HepG2 (cell line): ENCODE data around the gene PVALB. TPM values are rescaled to one million over a fixed set of nuclear protein-coding genes. Genes with fewer than 3 reads are reported as not detected.

Experiments used
- AGO1 ChIP-seq: fragments of 200-400 bp; formaldehyde crosslinking; IDR thresholded peaks from 2 replicates; pipeline ENCODE4 v1.6.1; 2017; ENCODE audit warnings: mild to moderate bottlenecking, low read depth, low read length, moderate library complexity; ENCODE audit not compliant: poor library complexity, severe bottlenecking
- ATRX ChIP-seq: sonication (generic); formaldehyde crosslinking; IDR thresholded peaks from 2 replicates; pipeline ENCODE4 v1.4.0; 2020; ENCODE audit warnings: missing genetic modification reagents, borderline replicate concordance
- CHCHD3 ChIP-seq: sonication (generic); formaldehyde crosslinking; IDR thresholded peaks from 2 replicates; pipeline ENCODE4 v1.8.0; 2022; ENCODE audit warnings: mild to moderate bottlenecking, missing genetic modification reagents, moderate library complexity
- DMAP1 ChIP-seq: IDR thresholded peaks from 2 replicates; pipeline ENCODE4 v1.6.1; 2016
- GTF2F1 ChIP-seq: fragments of 150-350 bp; IDR thresholded peaks from 2 replicates; pipeline ENCODE4 v1.6.1; 2014; ENCODE audit warnings: low read length
- HNRNPUL1 ChIP-seq: fragments of 200-400 bp; formaldehyde crosslinking; IDR thresholded peaks from 2 replicates; pipeline ENCODE4 v1.6.1; 2017; ENCODE audit warnings: low read depth, mild to moderate bottlenecking, low read length, moderate library complexity
- KDM2A ChIP-seq: sonication (generic); formaldehyde crosslinking; IDR thresholded peaks from 2 replicates; pipeline ENCODE4 v1.4.0; 2020; ENCODE audit warnings: low read depth, missing genetic modification reagents, borderline replicate concordance
- KLF11 ChIP-seq: IDR thresholded peaks from 2 replicates; pipeline ENCODE4 v1.6.1; 2016; ENCODE audit warnings: missing compliant biosample characterization
- LCORL ChIP-seq, 2 experiments: fragments of 450-650 bp in 1 of 2; sonication (generic) in 1 of 2; formaldehyde crosslinking in 1 of 2; IDR thresholded peaks; 2 replicates each; pipeline versions ENCODE4 v1.5.0 to v1.6.1; 2017 to 2020; ENCODE audit warnings: antibody characterized with exemption in 1 of 2, missing genetic modification reagents in 1 of 2
- MAFF ChIP-seq: IDR thresholded peaks from 2 replicates; pipeline ENCODE4 v1.6.1; 2011; ENCODE audit warnings: low read depth, low read length, improper control_type of control experiment
- MED1 ChIP-seq: sonication (generic); formaldehyde crosslinking; IDR thresholded peaks from 2 replicates; pipeline ENCODE4 v1.4.0; 2020; ENCODE audit warnings: missing genetic modification reagents
- MIER2 ChIP-seq: IDR thresholded peaks from 2 replicates; pipeline ENCODE4 v1.6.1; 2016; ENCODE audit warnings: missing biosample characterization, missing genetic modification reagents
- NFE2 ChIP-seq: sonication (generic); formaldehyde crosslinking; IDR thresholded peaks from 2 replicates; pipeline ENCODE4 v1.4.0; 2020; ENCODE audit warnings: missing genetic modification reagents
- RAD21 ChIP-seq: fragments of 450-650 bp; formaldehyde crosslinking; IDR thresholded peaks from 2 replicates; pipeline ENCODE4 v1.5.0; 2020; ENCODE audit warnings: mild to moderate bottlenecking
- RARA ChIP-seq: IDR thresholded peaks from 2 replicates; pipeline ENCODE4 v1.6.1; 2016; ENCODE audit warnings: missing genetic modification reagents, missing compliant biosample characterization
- SRSF4 ChIP-seq: fragments of 200-400 bp; formaldehyde crosslinking; IDR thresholded peaks from one replicate; pipeline ENCODE4 v1.6.1; 2018; ENCODE audit warnings: mild to moderate bottlenecking, low read depth, low read length, moderate library complexity; ENCODE audit not compliant: poor library complexity, severe bottlenecking
- STAG1 ChIP-seq: sonication (generic); formaldehyde crosslinking; IDR thresholded peaks from 2 replicates; pipeline ENCODE4 v1.4.0; 2020; ENCODE audit warnings: missing genetic modification reagents
- TBX2 ChIP-seq: sonication (generic); formaldehyde crosslinking; IDR thresholded peaks from 2 replicates; pipeline ENCODE4 v1.5.0; 2020; ENCODE audit warnings: missing genetic modification reagents, mild to moderate bottlenecking, borderline replicate concordance
- TOE1 ChIP-seq: sonication (generic); formaldehyde crosslinking; IDR thresholded peaks from 2 replicates; pipeline ENCODE4 v1.4.0; 2020; ENCODE audit warnings: mild to moderate bottlenecking, missing genetic modification reagents
- ZNF136 ChIP-seq: sonication (generic); formaldehyde crosslinking; IDR thresholded peaks from 2 replicates; pipeline ENCODE4 v1.8.1; 2022; ENCODE audit warnings: low read depth, mild to moderate bottlenecking, moderate library complexity, missing genetic modification reagents
- ZNF570 ChIP-seq: sonication (generic); formaldehyde crosslinking; IDR thresholded peaks from 2 replicates; pipeline ENCODE4 v1.4.0; 2020; ENCODE audit warnings: mild to moderate bottlenecking, missing genetic modification reagents, borderline replicate concordance
- ZNF670 ChIP-seq: sonication (generic); formaldehyde crosslinking; IDR thresholded peaks from 2 replicates; pipeline ENCODE4 v1.8.0; 2022; ENCODE audit warnings: mild to moderate bottlenecking, missing genetic modification reagents, borderline replicate concordance
- ZNF672 ChIP-seq: sonication (generic); formaldehyde crosslinking; IDR thresholded peaks from 2 replicates; pipeline ENCODE4 v1.8.1; 2022; ENCODE audit warnings: missing genetic modification reagents
- ZNF713 ChIP-seq: sonication (generic); formaldehyde crosslinking; IDR thresholded peaks from 2 replicates; pipeline ENCODE4 v1.4.0; 2020; ENCODE audit warnings: mild to moderate bottlenecking, missing genetic modification reagents
- ZNF720 ChIP-seq: sonication (generic); formaldehyde crosslinking; IDR thresholded peaks from 2 replicates; pipeline ENCODE4 v1.4.0; 2020; ENCODE audit warnings: missing genetic modification reagents
- polyA plus RNA-seq, 8 experiments: library from polyadenylated mRNA; depleted of rRNA in 3 of 8; stranded (reverse) in 7 of 8; unstranded in 1 of 8; fragments of >200 nt; fragmentation: Illumina TruSeq in 4 of 8; extraction: Trizol in 4 of 8; gene quantifications; 2 replicates each; pipeline versions ENCODE4 v1.2.1 to v1.2.3, GENCODE V29; 2011 to 2016; ENCODE audit warnings: low read depth in 4 of 8, missing spikeins in 1 of 8, mixed read lengths in 1 of 8; ENCODE audit not compliant: insufficient read depth in 1 of 8
- total RNA-seq, 5 experiments: library from RNA; depleted of rRNA; stranded (reverse); fragments of >200 nt; fragmentation: Illumina TruSeq; extraction: Trizol; gene quantifications; 2 replicates each; pipeline ENCODE4 v1.2.3, GENCODE V29; 2016; ENCODE audit warnings: low read depth in 1 of 5
- TF ChIP-seq, protein P1 (sequence below): sonication (generic); formaldehyde crosslinking; IDR thresholded peaks from 2 replicates; pipeline ENCODE4 v1.4.0; 2020; ENCODE audit warnings: missing genetic modification reagents
- TF ChIP-seq, protein P2 (sequence below): sonication (generic); formaldehyde crosslinking; IDR thresholded peaks from 2 replicates; pipeline ENCODE4 v1.5.0; 2020; ENCODE audit warnings: missing genetic modification reagents, mild to moderate bottlenecking, borderline replicate concordance
- TF ChIP-seq, protein P3 (sequence below): sonication (generic); IDR thresholded peaks from 2 replicates; pipeline ENCODE4 v1.6.1; 2016; ENCODE audit warnings: low read depth, borderline replicate concordance
- TF ChIP-seq, protein P4 (sequence below): sonication (generic); formaldehyde crosslinking; IDR thresholded peaks from 2 replicates; pipeline ENCODE4 v1.8.1; 2023; ENCODE audit warnings: missing genetic modification reagents, inconsistent platforms, borderline replicate concordance

Gene PVALB
- total and polyA plus RNA-seq, 2 of the 13 experiments (the other 11 are each of a cell fraction or from before 2014, with no cell fraction given): not detected

DNA sequence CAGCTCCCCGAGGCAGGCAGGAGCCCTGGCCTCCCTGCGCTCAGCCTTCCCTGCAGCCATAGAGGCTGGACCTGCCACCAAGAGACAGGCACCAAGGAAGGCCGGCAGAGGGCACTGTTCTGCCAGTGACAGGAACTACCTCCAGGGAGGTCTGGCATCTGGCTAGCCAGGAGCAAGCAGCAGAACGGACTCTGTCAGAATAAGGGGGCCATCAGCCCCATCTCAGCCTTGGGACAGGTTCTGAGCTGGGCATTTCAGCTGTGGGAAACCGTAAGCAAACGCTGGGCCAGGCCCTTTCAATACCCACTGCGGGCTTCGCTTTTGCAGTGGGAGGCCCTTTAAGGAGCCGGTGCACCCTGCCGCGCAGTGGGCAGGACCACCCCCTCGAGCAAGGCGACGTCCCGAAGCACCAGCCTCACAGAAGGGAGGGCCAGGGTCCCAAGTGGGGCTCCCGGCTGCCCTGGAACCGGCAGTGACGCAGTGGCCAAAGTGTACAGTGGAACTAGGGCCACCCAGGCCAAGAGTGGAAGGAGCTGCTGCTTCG, 59.1 kb downstream of the PVALB start (continued):
- TF ChIP-seq ZNF570 (CRISPR knock-in tag) (no peak), ZNF720 (CRISPR knock-in tag) (no peak), MED1 (CRISPR knock-in tag) (no peak), ZNF672 (CRISPR knock-in tag) (no peak), DMAP1 (no peak), SRSF4 (no peak), AGO1 (no peak), MAFF (no peak), NFE2 (CRISPR knock-in tag) (no peak), GTF2F1 (no peak), RAD21 (peak; percentile 38; the same call in 1 of the 2 replicates), ZNF136 (CRISPR knock-in tag) (no peak), KDM2A (peak; percentile 46; the same call in 1 of the 2 replicates), ZNF670 (CRISPR knock-in tag) (no peak), ATRX (no peak), TBX2 (CRISPR knock-in tag) (0 out of 2 replicates have a peak, but pooled peaks have one; percentile 3), TOE1 (no peak), KLF11 (CRISPR knock-in tag) (no peak), MIER2 (CRISPR knock-in tag) (no peak), RARA (CRISPR knock-in tag) (no peak), ZNF713 (CRISPR knock-in tag) (no peak), HNRNPUL1 (no peak), STAG1 (peak; percentile 57), CHCHD3 (CRISPR knock-in tag) (no peak), LCORL (IDR thresholded peaks at IDR 0.05) (no peak), LCORL (CRISPR knock-in tag; IDR thresholded peaks at IDR 0.05) (no peak)
- TF ChIP-seq, protein P1, sequence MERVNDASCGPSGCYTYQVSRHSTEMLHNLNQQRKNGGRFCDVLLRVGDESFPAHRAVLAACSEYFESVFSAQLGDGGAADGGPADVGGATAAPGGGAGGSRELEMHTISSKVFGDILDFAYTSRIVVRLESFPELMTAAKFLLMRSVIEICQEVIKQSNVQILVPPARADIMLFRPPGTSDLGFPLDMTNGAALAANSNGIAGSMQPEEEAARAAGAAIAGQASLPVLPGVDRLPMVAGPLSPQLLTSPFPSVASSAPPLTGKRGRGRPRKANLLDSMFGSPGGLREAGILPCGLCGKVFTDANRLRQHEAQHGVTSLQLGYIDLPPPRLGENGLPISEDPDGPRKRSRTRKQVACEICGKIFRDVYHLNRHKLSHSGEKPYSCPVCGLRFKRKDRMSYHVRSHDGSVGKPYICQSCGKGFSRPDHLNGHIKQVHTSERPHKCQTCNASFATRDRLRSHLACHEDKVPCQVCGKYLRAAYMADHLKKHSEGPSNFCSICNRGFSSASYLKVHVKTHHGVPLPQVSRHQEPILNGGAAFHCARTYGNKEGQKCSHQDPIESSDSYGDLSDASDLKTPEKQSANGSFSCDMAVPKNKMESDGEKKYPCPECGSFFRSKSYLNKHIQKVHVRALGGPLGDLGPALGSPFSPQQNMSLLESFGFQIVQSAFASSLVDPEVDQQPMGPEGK (CRISPR knock-in tag): no peak
- TF ChIP-seq, protein P2, sequence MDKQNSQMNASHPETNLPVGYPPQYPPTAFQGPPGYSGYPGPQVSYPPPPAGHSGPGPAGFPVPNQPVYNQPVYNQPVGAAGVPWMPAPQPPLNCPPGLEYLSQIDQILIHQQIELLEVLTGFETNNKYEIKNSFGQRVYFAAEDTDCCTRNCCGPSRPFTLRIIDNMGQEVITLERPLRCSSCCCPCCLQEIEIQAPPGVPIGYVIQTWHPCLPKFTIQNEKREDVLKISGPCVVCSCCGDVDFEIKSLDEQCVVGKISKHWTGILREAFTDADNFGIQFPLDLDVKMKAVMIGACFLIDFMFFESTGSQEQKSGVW (CRISPR knock-in tag): no peak
- TF ChIP-seq, protein P3, sequence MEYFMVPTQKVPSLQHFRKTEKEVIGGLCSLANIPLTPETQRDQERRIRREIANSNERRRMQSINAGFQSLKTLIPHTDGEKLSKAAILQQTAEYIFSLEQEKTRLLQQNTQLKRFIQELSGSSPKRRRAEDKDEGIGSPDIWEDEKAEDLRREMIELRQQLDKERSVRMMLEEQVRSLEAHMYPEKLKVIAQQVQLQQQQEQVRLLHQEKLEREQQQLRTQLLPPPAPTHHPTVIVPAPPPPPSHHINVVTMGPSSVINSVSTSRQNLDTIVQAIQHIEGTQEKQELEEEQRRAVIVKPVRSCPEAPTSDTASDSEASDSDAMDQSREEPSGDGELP: no peak
- TF ChIP-seq, protein P4, sequence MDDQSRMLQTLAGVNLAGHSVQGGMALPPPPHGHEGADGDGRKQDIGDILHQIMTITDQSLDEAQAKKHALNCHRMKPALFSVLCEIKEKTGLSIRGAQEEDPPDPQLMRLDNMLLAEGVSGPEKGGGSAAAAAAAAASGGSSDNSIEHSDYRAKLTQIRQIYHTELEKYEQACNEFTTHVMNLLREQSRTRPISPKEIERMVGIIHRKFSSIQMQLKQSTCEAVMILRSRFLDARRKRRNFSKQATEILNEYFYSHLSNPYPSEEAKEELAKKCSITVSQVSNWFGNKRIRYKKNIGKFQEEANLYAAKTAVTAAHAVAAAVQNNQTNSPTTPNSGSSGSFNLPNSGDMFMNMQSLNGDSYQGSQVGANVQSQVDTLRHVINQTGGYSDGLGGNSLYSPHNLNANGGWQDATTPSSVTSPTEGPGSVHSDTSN: no peak
